ENCODE results near the gene STXBP5. TPM values are rescaled to one million over a fixed set of nuclear protein-coding genes. Genes with fewer than 3 reads are reported as not detected.

STXBP5 gene
- total RNA-seq, 3 donors from 2014 or later, result 42.0 to 71.1 (median 47.8) TPM

- no peak for TF ChIP-seq CTCF (IDR thresholded peaks at IDR 0.05)
- intact Hi-C loops (cut with DNase I, micrococcal nuclease), result no loop called here
- H3K9me3 ChIP-seq, result no peaks in the 10 kb centered on the region
- H3K4me1 ChIP-seq (ENCODE audit: low read depth), result peaks cover under 1% of the 10 kb centered on the region
- ATAC-seq (no peak), DNase-seq (no peak)
- H3K36me3 ChIP-seq (ENCODE audit: low read depth), result no peaks in the 10 kb centered on the region
- H3K4me3 ChIP-seq, result no peak overlapping the region
Measured at GRCh38 chr6:147347179-147347881, 143.1 kb downstream of the STXBP5 start.

- Histone ChIP-seq H3K4me3 (no peak overlapping the region), H3K36me3 (ENCODE audit: low read depth) (no peaks in the 10 kb centered on the region), H3K4me1 (ENCODE audit: low read depth) (no peaks in the 10 kb centered on the region), H3K9me3 (no peaks in the 10 kb centered on the region)
- intact Hi-C loops (cut with DNase I, micrococcal nuclease), result no loop called here
- ATAC-seq (no peak), DNase-seq (no peak)
- TF ChIP-seq CTCF (IDR thresholded peaks at IDR 0.05), result no peak
Measured at GRCh38 chr6:147347882-147348575, 143.8 kb downstream of the STXBP5 start.

GRCh38 chr6:147361311-147361981, 157.2 kb downstream of the STXBP5 start:
- H3K4me1 ChIP-seq (ENCODE audit: low read depth), result no peaks in the 10 kb centered on the region
- H3K4me3 ChIP-seq, result no peak overlapping the region
- DNase-seq, result no peak
- H3K9me3 ChIP-seq, result no peaks in the 10 kb centered on the region
- no peak for TF ChIP-seq CTCF (IDR thresholded peaks at IDR 0.05)
- intact Hi-C loops (cut with DNase I, micrococcal nuclease), result no loop called here
- H3K36me3 ChIP-seq (ENCODE audit: low read depth), result peaks cover 9% of the 10 kb centered on the region
- no peak for ATAC-seq

GRCh38 chr6:147366290-147366689, 162.1 kb downstream of the STXBP5 start:
- Histone ChIP-seq H3K4me1 (ENCODE audit: low read depth) (no peaks in the 10 kb centered on the region), H3K36me3 (ENCODE audit: low read depth) (peaks cover 9% of the 10 kb centered on the region), H3K9me3 (no peaks in the 10 kb centered on the region), H3K4me3 (no peak overlapping the region)
- intact Hi-C loops (cut with DNase I, micrococcal nuclease), result no loop called here
- DNase-seq, result no peak
- ATAC-seq, result no peak
- TF ChIP-seq CTCF (IDR thresholded peaks at IDR 0.05), result no peak

GRCh38 chr6:147371325-147371724, 167.1 kb downstream of the STXBP5 start:
- intact Hi-C loops (cut with DNase I, micrococcal nuclease), result no loop called here
- ATAC-seq (no peak), DNase-seq (no peak)
- Histone ChIP-seq H3K9me3 (no peaks in the 10 kb centered on the region), H3K4me1 (ENCODE audit: low read depth) (no peaks in the 10 kb centered on the region), H3K4me3 (no peak overlapping the region), H3K36me3 (ENCODE audit: low read depth) (no peaks in the 10 kb centered on the region)
- TF ChIP-seq CTCF (IDR thresholded peaks at IDR 0.05), result no peak

Measured in mucosa of descending colon (tissue), 3 donors.